SK-N-SH treated with all-trans-retinoic acid at 6 μM for 48 hours (cell line): Measurements from ENCODE around the gene GPR153.
A peak's percentile ranks its signal among the peaks of the same experiment; 100 is the strongest.
"Not testable (repeated sequence)": the region's sequence is repeated elsewhere in the genome, so short reads cannot be mapped to it uniquely, and the experiment has no call there.

Experiments used
- ATAC-seq: fragments of 200-7000 bp; cut with Tn5 transposase; 3 replicates; pipeline ENCODE4 v1.9.1; 2020; ENCODE audit warnings: mild to moderate bottlenecking, moderate library complexity
- ARNTL ChIP-seq: fragments of 450-650 bp; formaldehyde crosslinking; IDR thresholded peaks from 2 replicates; pipeline ENCODE4 v1.5.0; 2020; ENCODE audit warnings: low read depth, mild to moderate bottlenecking, moderate library complexity, borderline replicate concordance
- BACH2 ChIP-seq: fragments of 250-450 bp; sonication (Bioruptor Pico); IDR thresholded peaks from 2 replicates; pipeline ENCODE4 v1.9.0; 2021; ENCODE audit warnings: mild to moderate bottlenecking, borderline replicate concordance
- CSDC2 ChIP-seq: fragments of 250-450 bp; sonication (Bioruptor Pico); IDR thresholded peaks from 2 replicates; pipeline ENCODE4 v1.5.0; 2020; ENCODE audit warnings: mild to moderate bottlenecking, moderate library complexity
- GLIS3 ChIP-seq: fragments of 250-450 bp; sonication (Bioruptor Pico); IDR thresholded peaks from 2 replicates; pipeline ENCODE4 v1.5.0; 2020; ENCODE audit warnings: mild to moderate bottlenecking, moderate library complexity
- ISL1 ChIP-seq: fragments of 250-450 bp; sonication (Bioruptor Pico); IDR thresholded peaks from 2 replicates; pipeline ENCODE4 v2.1.2; 2022; ENCODE audit warnings: mild to moderate bottlenecking, moderate library complexity
- OSR1 ChIP-seq: fragments of 250-450 bp; sonication (Bioruptor Pico); IDR thresholded peaks from 2 replicates; pipeline ENCODE4 v1.8.0; 2022; ENCODE audit warnings: moderate library complexity, mild to moderate bottlenecking, inconsistent platforms
- PPARA ChIP-seq: fragments of 250-450 bp; sonication (Bioruptor Pico); IDR thresholded peaks from 2 replicates; pipeline ENCODE4 v1.5.0; 2020; ENCODE audit warnings: mild to moderate bottlenecking, borderline replicate concordance
- RARB ChIP-seq: fragments of 250-450 bp; sonication (Bioruptor Pico); IDR thresholded peaks from 2 replicates; pipeline ENCODE4 v1.8.0; 2021; ENCODE audit warnings: mild to moderate bottlenecking, moderate library complexity
- SNAI2 ChIP-seq: fragments of 250-450 bp; sonication (Bioruptor Pico); IDR thresholded peaks from 2 replicates; pipeline ENCODE4 v1.5.0; 2020; ENCODE audit warnings: mild to moderate bottlenecking, moderate library complexity
- TOX ChIP-seq: fragments of 250-450 bp; sonication (Bioruptor Pico); IDR thresholded peaks from 2 replicates; pipeline ENCODE4 v1.8.0; 2021; ENCODE audit warnings: mild to moderate bottlenecking, moderate library complexity, borderline replicate concordance
- ZC3H10 ChIP-seq: fragments of 250-450 bp; sonication (Bioruptor Pico); IDR thresholded peaks from 2 replicates; pipeline ENCODE4 v1.5.1; 2021; ENCODE audit warnings: mild to moderate bottlenecking, moderate library complexity
- ZFP3 ChIP-seq: fragments of 250-450 bp; sonication (Bioruptor Pico); IDR thresholded peaks from 2 replicates; pipeline ENCODE4 v1.5.0; 2020; ENCODE audit warnings: mild to moderate bottlenecking, moderate library complexity
- ZFP30 ChIP-seq: fragments of 450-650 bp; formaldehyde crosslinking; IDR thresholded peaks from 2 replicates; pipeline ENCODE4 v1.5.0; 2022; ENCODE audit warnings: mild to moderate bottlenecking, moderate library complexity
- ZNF70 ChIP-seq: fragments of 450-650 bp; formaldehyde crosslinking; IDR thresholded peaks from 2 replicates; pipeline ENCODE4 v1.5.0; 2020; ENCODE audit warnings: mild to moderate bottlenecking, moderate library complexity
- ZNF8 ChIP-seq: fragments of 450-650 bp; formaldehyde crosslinking; IDR thresholded peaks from 2 replicates; pipeline ENCODE4 v1.5.0; 2020; ENCODE audit warnings: mild to moderate bottlenecking, moderate library complexity
- TF ChIP-seq, protein P1 (sequence below): fragments of 250-450 bp; sonication (Bioruptor Pico); IDR thresholded peaks from 2 replicates; pipeline ENCODE4 v1.5.1; 2020; ENCODE audit warnings: low read depth, mild to moderate bottlenecking, moderate library complexity
- TF ChIP-seq, protein P2 (sequence below): fragments of 250-450 bp; sonication (Bioruptor Pico); IDR thresholded peaks from 2 replicates; pipeline ENCODE4 v1.8.0; 2021; ENCODE audit warnings: low read depth, mild to moderate bottlenecking, moderate library complexity, borderline replicate concordance
- TF ChIP-seq, protein P3 (sequence below): fragments of 250-450 bp; sonication (Bioruptor Pico); IDR thresholded peaks from 2 replicates; pipeline ENCODE4 v1.5.1; 2021; ENCODE audit warnings: mild to moderate bottlenecking, moderate library complexity
- TF ChIP-seq, protein P4 (sequence below): fragments of 250-450 bp; sonication (Bioruptor Pico); IDR thresholded peaks from 2 replicates; pipeline ENCODE4 v1.8.0; 2020; ENCODE audit warnings: mild to moderate bottlenecking, moderate library complexity, borderline replicate concordance

Gene GPR153

DNA sequence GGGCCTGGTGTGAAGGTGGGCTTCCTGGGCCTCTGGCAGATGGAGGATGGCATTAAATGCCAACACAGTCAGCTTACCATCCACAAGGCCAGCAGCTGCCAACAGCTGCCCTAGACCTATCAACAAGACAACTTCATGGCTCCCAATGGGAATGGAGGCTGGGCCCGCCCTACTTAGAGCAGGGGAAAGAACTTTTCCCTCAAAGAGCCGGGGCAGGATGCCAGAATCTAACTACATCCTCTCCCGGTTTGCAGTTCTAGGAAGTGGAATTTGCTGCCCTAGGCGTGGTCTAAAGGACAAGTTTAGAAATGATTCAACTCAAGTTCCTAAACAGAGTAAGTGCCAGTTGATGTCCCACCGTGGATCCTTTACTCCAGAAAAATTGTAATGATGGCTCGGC is 38.3 kb downstream of the GPR153 start:
- no peak for ATAC-seq
- no peak for TF ChIP-seq ZNF8 (CRISPR knock-in tag)
- TF ChIP-seq, all 23 proteins: peak for 0

DNA sequence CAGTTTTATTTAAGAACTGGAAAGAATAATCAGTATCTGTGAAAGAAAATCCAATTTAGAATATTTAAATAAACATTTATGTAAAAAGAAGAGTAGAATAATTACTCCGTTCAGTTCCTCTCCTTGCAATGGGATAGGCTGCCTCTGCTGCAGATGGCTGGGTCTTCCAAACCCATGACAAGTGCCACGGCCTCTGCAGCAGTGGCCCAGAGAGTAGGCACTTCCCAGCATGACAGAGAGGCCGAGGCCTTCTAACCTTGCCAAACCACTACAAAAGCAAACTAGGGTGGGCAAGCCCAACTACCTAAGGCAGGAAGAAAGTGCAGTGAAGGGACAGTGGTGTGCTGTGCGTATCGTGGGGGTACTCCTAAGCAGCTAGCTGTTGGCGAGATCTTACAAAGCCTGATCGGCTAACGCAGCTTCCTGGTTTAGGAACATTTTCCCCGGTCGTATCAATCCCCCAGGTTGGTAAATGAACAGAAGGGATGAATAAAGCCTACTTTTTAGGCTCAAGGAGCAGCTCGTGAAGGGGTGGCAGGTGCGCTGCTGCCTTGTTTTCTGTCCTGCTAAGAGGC is 39.6 kb downstream of the GPR153 start:
- TF ChIP-seq ZC3H10 (CRISPR knock-in tag) (no peak), ZFP30 (CRISPR knock-in tag) (no peak), RARB (no peak), PPARA (no peak), ISL1 (CRISPR knock-in tag) (no peak), ZNF8 (CRISPR knock-in tag) (no peak), CSDC2 (CRISPR knock-in tag) (no peak), SNAI2 (CRISPR knock-in tag) (no peak), ARNTL (no peak), ZFP3 (CRISPR knock-in tag) (no peak), OSR1 (CRISPR knock-in tag) (no peak), TOX (CRISPR knock-in tag) (no peak), GLIS3 (CRISPR knock-in tag) (no peak)
- TF ChIP-seq, protein P1, sequence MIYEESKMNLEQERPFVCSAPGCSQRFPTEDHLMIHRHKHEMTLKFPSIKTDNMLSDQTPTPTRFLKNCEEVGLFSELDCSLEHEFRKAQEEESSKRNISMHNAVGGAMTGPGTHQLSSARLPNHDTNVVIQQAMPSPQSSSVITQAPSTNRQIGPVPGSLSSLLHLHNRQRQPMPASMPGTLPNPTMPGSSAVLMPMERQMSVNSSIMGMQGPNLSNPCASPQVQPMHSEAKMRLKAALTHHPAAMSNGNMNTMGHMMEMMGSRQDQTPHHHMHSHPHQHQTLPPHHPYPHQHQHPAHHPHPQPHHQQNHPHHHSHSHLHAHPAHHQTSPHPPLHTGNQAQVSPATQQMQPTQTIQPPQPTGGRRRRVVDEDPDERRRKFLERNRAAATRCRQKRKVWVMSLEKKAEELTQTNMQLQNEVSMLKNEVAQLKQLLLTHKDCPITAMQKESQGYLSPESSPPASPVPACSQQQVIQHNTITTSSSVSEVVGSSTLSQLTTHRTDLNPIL (CRISPR knock-in tag): no peak
- TF ChIP-seq, protein P2, sequence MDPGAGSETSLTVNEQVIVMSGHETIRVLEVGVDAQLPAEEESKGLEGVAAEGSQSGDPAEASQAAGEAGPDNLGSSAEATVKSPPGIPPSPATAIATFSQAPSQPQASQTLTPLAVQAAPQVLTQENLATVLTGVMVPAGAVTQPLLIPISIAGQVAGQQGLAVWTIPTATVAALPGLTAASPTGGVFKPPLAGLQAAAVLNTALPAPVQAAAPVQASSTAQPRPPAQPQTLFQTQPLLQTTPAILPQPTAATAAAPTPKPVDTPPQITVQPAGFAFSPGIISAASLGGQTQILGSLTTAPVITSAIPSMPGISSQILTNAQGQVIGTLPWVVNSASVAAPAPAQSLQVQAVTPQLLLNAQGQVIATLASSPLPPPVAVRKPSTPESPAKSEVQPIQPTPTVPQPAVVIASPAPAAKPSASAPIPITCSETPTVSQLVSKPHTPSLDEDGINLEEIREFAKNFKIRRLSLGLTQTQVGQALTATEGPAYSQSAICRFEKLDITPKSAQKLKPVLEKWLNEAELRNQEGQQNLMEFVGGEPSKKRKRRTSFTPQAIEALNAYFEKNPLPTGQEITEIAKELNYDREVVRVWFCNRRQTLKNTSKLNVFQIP (CRISPR knock-in tag): no peak
- TF ChIP-seq, protein P3, sequence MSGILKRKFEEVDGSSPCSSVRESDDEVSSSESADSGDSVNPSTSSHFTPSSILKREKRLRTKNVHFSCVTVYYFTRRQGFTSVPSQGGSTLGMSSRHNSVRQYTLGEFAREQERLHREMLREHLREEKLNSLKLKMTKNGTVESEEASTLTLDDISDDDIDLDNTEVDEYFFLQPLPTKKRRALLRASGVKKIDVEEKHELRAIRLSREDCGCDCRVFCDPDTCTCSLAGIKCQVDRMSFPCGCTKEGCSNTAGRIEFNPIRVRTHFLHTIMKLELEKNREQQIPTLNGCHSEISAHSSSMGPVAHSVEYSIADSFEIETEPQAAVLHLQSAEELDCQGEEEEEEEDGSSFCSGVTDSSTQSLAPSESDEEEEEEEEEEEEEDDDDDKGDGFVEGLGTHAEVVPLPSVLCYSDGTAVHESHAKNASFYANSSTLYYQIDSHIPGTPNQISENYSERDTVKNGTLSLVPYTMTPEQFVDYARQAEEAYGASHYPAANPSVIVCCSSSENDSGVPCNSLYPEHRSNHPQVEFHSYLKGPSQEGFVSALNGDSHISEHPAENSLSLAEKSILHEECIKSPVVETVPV (CRISPR knock-in tag): no peak
- TF ChIP-seq, protein P4, sequence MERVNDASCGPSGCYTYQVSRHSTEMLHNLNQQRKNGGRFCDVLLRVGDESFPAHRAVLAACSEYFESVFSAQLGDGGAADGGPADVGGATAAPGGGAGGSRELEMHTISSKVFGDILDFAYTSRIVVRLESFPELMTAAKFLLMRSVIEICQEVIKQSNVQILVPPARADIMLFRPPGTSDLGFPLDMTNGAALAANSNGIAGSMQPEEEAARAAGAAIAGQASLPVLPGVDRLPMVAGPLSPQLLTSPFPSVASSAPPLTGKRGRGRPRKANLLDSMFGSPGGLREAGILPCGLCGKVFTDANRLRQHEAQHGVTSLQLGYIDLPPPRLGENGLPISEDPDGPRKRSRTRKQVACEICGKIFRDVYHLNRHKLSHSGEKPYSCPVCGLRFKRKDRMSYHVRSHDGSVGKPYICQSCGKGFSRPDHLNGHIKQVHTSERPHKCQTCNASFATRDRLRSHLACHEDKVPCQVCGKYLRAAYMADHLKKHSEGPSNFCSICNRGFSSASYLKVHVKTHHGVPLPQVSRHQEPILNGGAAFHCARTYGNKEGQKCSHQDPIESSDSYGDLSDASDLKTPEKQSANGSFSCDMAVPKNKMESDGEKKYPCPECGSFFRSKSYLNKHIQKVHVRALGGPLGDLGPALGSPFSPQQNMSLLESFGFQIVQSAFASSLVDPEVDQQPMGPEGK (CRISPR knock-in tag): no peak
- no peak for ATAC-seq

DNA sequence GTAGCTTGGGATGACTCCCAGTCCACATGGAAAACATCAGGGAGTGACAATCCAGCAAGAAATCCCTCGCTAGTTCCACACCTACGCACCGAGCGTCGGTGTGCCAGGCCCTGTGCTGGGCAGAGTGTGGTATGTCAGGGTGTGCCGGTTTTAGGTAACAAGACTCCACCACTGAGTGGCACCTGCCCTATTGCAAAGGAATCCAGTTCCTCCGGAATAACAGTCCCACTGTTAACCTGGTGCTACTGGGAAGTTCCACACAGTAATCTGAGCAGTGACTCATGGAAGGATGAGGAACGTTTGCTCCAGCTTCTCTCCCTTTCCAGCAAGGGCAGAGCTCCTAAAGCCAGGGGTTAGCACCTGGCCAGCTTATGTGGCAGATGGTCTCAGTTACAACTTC is 40.7 kb downstream of the GPR153 start:
- peak; percentile 23 for ATAC-seq
- TF ChIP-seq ARNTL: no peak
- no peak for TF ChIP-seq BACH2 (CRISPR knock-in tag)
- no peak for TF ChIP-seq SNAI2 (CRISPR knock-in tag)
- TF ChIP-seq, protein P4 (CRISPR knock-in tag): no peak
- TF ChIP-seq ZFP3 (CRISPR knock-in tag): no peak
- TF ChIP-seq ZNF70 (CRISPR knock-in tag): no peak
- TF ChIP-seq ZFP30 (CRISPR knock-in tag): no peak
- TF ChIP-seq, protein P1 (CRISPR knock-in tag): no peak
- TF ChIP-seq GLIS3 (CRISPR knock-in tag): no peak
- TF ChIP-seq, protein P2 (CRISPR knock-in tag): no peak
- TF ChIP-seq, protein P3 (CRISPR knock-in tag): no peak
- TF ChIP-seq TOX (CRISPR knock-in tag): no peak

DNA sequence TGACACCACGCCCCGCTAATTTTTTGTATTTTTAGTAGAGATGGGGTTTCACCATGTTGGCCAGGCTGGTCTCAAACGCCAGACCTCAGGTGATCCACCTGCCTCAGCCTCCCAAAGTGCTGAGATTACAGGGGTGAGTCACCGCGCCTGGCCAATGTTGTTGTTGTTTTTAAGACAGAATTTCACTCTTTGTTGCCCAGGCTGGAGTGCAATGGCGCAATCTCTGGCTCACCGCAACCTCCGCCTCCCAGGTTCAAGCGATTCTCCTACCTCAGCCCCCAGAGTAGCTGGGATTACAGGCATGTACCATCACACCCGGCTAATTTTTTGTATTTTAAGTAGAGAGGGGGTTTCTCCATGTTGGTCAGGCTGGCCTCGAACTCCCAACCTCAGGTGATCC is 41.3 kb downstream of the GPR153 start:
- not testable (repeated sequence) for ATAC-seq
